ENCODE results near the gene ASAP3. TPM values are rescaled to one million over a fixed set of nuclear protein-coding genes. Genes with fewer than 3 reads are reported as not detected.

ASAP3 gene
- total RNA-seq, result 3.8 and 5.5 TPM in 2 replicates

GRCh38 chr1:23483321-23484252 lies at the start of gene ASAP3:
TSS of gene ASAP3 (minus strand) at chr1:23484179. CDS start at chr1:23484133, 46 bp downstream.

GRCh38 chr1:23530747-23531561 lies 47.0 kb upstream of the ASAP3 start, which contains the start of gene E2F2:
TSS of gene E2F2 (minus strand) at chr1:23531233. CDS start at chr1:23530793, 440 bp downstream.

GRCh38 chr1:23424293-23425192 lies 59.4 kb downstream of the ASAP3 start, which contains the start of gene TCEA3:
TSS of gene TCEA3 (minus strand) at chr1:23424748. CDS start at chr1:23424633, 115 bp downstream.

Other genes starting within 250 kb of the ASAP3 start
- 90.4 and 102 TPM in 2 replicates for gene HNRNPR, start 139.9 kb downstream of the ASAP3 start, total RNA-seq
- 8.1 and 8.9 TPM in 2 replicates for gene ZNF436, start 114.3 kb downstream of the ASAP3 start, total RNA-seq
- 0.40 and 0.44 TPM in 2 replicates for gene TCEA3, start 59.4 kb downstream of the ASAP3 start, total RNA-seq
- 1.9 and 2.7 TPM in 2 replicates for gene E2F2, start 47.1 kb upstream of the ASAP3 start, total RNA-seq
- 739 and 789 TPM in 2 replicates for gene ID3, start 75.3 kb upstream of the ASAP3 start, total RNA-seq
- 907 and 978 TPM in 2 replicates for gene RPL11, start 207.6 kb upstream of the ASAP3 start, total RNA-seq